ENCODE results near the gene PLCH1.

GRCh38 chr3:155676252-155676981 lies 68.5 kb downstream of the PLCH1 start:
- TF ChIP-seq, protein P1, sequence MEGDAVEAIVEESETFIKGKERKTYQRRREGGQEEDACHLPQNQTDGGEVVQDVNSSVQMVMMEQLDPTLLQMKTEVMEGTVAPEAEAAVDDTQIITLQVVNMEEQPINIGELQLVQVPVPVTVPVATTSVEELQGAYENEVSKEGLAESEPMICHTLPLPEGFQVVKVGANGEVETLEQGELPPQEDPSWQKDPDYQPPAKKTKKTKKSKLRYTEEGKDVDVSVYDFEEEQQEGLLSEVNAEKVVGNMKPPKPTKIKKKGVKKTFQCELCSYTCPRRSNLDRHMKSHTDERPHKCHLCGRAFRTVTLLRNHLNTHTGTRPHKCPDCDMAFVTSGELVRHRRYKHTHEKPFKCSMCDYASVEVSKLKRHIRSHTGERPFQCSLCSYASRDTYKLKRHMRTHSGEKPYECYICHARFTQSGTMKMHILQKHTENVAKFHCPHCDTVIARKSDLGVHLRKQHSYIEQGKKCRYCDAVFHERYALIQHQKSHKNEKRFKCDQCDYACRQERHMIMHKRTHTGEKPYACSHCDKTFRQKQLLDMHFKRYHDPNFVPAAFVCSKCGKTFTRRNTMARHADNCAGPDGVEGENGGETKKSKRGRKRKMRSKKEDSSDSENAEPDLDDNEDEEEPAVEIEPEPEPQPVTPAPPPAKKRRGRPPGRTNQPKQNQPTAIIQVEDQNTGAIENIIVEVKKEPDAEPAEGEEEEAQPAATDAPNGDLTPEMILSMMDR (IDR thresholded peaks at IDR 0.05; ENCODE audit: low read depth, low read length, missing input control), result no peak
- TF ChIP-seq, protein P2, sequence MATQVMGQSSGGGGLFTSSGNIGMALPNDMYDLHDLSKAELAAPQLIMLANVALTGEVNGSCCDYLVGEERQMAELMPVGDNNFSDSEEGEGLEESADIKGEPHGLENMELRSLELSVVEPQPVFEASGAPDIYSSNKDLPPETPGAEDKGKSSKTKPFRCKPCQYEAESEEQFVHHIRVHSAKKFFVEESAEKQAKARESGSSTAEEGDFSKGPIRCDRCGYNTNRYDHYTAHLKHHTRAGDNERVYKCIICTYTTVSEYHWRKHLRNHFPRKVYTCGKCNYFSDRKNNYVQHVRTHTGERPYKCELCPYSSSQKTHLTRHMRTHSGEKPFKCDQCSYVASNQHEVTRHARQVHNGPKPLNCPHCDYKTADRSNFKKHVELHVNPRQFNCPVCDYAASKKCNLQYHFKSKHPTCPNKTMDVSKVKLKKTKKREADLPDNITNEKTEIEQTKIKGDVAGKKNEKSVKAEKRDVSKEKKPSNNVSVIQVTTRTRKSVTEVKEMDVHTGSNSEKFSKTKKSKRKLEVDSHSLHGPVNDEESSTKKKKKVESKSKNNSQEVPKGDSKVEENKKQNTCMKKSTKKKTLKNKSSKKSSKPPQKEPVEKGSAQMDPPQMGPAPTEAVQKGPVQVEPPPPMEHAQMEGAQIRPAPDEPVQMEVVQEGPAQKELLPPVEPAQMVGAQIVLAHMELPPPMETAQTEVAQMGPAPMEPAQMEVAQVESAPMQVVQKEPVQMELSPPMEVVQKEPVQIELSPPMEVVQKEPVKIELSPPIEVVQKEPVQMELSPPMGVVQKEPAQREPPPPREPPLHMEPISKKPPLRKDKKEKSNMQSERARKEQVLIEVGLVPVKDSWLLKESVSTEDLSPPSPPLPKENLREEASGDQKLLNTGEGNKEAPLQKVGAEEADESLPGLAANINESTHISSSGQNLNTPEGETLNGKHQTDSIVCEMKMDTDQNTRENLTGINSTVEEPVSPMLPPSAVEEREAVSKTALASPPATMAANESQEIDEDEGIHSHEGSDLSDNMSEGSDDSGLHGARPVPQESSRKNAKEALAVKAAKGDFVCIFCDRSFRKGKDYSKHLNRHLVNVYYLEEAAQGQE (IDR thresholded peaks at IDR 0.05), result no peak
- TF ChIP-seq, protein P3, sequence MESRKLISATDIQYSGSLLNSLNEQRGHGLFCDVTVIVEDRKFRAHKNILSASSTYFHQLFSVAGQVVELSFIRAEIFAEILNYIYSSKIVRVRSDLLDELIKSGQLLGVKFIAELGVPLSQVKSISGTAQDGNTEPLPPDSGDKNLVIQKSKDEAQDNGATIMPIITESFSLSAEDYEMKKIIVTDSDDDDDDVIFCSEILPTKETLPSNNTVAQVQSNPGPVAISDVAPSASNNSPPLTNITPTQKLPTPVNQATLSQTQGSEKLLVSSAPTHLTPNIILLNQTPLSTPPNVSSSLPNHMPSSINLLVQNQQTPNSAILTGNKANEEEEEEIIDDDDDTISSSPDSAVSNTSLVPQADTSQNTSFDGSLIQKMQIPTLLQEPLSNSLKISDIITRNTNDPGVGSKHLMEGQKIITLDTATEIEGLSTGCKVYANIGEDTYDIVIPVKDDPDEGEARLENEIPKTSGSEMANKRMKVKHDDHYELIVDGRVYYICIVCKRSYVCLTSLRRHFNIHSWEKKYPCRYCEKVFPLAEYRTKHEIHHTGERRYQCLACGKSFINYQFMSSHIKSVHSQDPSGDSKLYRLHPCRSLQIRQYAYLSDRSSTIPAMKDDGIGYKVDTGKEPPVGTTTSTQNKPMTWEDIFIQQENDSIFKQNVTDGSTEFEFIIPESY (IDR thresholded peaks at IDR 0.05), result no peak
- TF ChIP-seq ATF3 (IDR thresholded peaks at IDR 0.05), result no peak
- no peak for TF ChIP-seq RAD21 (IDR thresholded peaks at IDR 0.05)
- no peak for TF ChIP-seq RXRA (IDR thresholded peaks at IDR 0.05)
- no peak for TF ChIP-seq GABPA (IDR thresholded peaks at IDR 0.05 in 1 of 2, conservative IDR thresholded peaks at IDR 0.05 in 1 of 2)
